Pons (tissue), 1 donor: ENCODE results near the gene TIAM2.
"Not testable (repeated sequence)": the region's sequence is repeated elsewhere in the genome, so short reads cannot be mapped to it uniquely, and the experiment has no call there.

ENCODE experiments used
- DNase-seq: peaks from one replicate; pipeline ENCODE4 v3.0.0-alpha.2; 2016; ENCODE audit warnings: low spot score

Gene TIAM2

GRCh38 chr6:155103083-155103645 is 108.0 kb downstream of the TIAM2 start:
- not testable (repeated sequence) for DNase-seq

- no peak for DNase-seq
Measured at GRCh38 chr6:155103816-155104366, 108.8 kb downstream of the TIAM2 start.

GRCh38 chr6:155106456-155107115 is 111.5 kb downstream of the TIAM2 start:
- DNase-seq = no peak

- no peak for DNase-seq
Measured at GRCh38 chr6:155107432-155108069, 112.4 kb downstream of the TIAM2 start.

- DNase-seq = no peak
Measured at GRCh38 chr6:155108070-155108820, 113.1 kb downstream of the TIAM2 start.

- no peak for DNase-seq
Measured at GRCh38 chr6:155110721-155111120, 115.6 kb downstream of the TIAM2 start.

- DNase-seq = no peak
Measured at GRCh38 chr6:155112757-155113156, 117.6 kb downstream of the TIAM2 start.

- DNase-seq = no peak
Measured at GRCh38 chr6:155115893-155116570, 120.9 kb downstream of the TIAM2 start.

GRCh38 chr6:155116571-155116910 is 121.4 kb downstream of the TIAM2 start:
- DNase-seq = no peak

GRCh38 chr6:155117256-155117655 is 122.1 kb downstream of the TIAM2 start:
- no peak for DNase-seq

GRCh38 chr6:155117785-155118184 is 122.7 kb downstream of the TIAM2 start:
- no peak for DNase-seq

- not testable (repeated sequence) for DNase-seq
Measured at GRCh38 chr6:155119201-155119600, 124.1 kb downstream of the TIAM2 start.

GRCh38 chr6:155120034-155120433 is 124.9 kb downstream of the TIAM2 start:
- no peak for DNase-seq

- DNase-seq = no peak
Measured at GRCh38 chr6:155121294-155121693, 126.2 kb downstream of the TIAM2 start.

- no peak for DNase-seq
Measured at GRCh38 chr6:155121699-155122098, 126.6 kb downstream of the TIAM2 start.

- DNase-seq = no peak
Measured at GRCh38 chr6:155122199-155122950, 127.3 kb downstream of the TIAM2 start.

- DNase-seq = no peak
Measured at GRCh38 chr6:155123520-155123919, 128.4 kb downstream of the TIAM2 start.

GRCh38 chr6:155125906-155126305 is 130.8 kb downstream of the TIAM2 start:
- DNase-seq = no peak

GRCh38 chr6:155126727-155127439 is 131.8 kb downstream of the TIAM2 start:
- DNase-seq = no peak

- no peak for DNase-seq
Measured at GRCh38 chr6:155128977-155129376, 133.9 kb downstream of the TIAM2 start.

GRCh38 chr6:155129744-155130143 is 134.6 kb downstream of the TIAM2 start:
- no peak for DNase-seq
